Stimulated activated CD4-positive, alpha-beta T cell treated with anti-CD3 and anti-CD28 coated beads, Interleukin-12 subunit alpha, Interleukin-12 subunit beta, amount 100 ng/mL, for 48 hours (primary cell): Measurements from ENCODE around the gene KRTAP5-2.
"Not testable (repeated sequence)": the region's sequence is repeated elsewhere in the genome, so short reads cannot be mapped to it uniquely, and the experiment has no call there.

ENCODE experiments used
- DNase-seq, 3 donors: peaks; one replicate each; pipeline ENCODE4 v3.0.0-alpha.2; 2020; ENCODE audit warnings: low read depth in 2 of 3, low spot score in 1 of 3

KRTAP5-2 gene

GRCh38 chr11:1597994-1598380 is at the start of gene KRTAP5-2:
TSS of gene KRTAP5-2 (minus strand) at chr11:1598294. CDS start at chr11:1598250, 44 bp downstream.
- DNase-seq = no peak

DNA sequence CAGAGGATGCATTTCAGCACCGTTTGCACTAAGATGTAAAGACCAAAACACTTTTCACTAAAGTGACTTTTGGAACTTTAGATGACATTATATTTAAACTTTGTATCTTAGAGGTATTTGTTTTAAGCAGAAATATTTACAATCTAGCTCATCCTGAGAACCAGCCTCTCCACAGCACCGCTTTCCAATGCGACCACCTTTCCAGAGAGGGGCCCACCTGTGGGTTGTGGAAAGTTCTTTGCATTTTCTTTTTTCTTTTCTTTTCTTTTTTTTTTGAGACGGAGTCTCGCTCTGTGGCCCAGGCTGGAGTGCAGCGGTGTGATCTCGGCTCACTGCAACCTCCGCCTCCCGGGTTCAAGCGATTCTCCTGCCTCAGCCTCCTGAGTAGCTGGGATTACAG is 48.4 kb upstream of the KRTAP5-2 start:
- DNase-seq = not testable (repeated sequence)

DNA sequence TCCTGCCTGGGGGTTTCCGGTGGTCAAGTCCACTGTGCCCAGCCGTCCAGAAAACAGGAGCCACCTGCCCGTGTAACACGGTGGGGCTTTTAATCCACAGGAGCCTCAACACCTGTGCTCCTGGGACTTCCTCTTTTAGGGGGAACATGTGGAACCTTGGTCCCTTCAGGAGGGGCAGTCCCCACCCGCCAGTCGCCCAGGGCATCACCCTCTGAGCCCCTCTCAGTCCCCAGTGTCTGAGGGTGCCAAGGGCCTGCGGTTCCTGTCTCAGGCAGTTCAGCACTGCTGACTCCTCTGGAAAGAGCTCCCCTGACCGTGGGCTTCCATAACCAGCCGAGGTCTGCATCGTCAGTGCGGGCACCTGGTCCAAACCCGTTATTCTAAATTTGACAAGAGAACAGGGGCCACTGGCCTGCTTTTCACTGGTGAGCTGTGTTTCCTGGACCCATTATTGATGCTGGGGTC is 47.3 kb upstream of the KRTAP5-2 start:
- DNase-seq = no peak

GRCh38 chr11:1644601-1645356 is 46.7 kb upstream of the KRTAP5-2 start:
- DNase-seq = no peak

DNA sequence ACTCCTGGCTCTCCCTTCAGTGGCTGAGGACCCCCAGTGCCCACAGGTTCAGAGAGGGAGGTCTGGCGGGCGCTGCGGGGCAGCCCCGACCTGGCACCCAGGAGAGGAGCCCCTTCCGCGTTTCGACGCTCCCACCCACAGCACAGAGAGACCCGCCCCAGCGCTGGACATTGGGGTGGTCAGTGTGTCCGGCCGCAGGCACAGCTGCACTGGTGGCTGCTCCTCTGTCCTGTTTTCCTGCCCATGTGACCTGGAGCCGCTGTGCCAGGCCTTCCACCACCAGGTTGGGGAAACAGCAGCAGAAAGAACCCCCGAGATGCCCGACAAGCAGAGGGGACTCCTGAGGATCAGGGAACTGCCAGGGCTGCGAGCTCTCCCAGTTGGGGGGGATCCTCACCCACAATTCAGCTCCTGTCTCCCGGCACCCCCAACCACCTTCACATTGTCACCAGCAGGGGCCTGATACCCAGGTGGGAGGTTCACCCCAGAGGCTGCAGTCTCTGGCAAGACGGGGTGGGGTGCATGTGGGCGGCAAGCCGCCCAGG is 45.1 kb upstream of the KRTAP5-2 start:
- no peak for DNase-seq

- no peak for DNase-seq
These were observed 44.4 kb upstream of the KRTAP5-2 start for GRCh38 chr11:1642288-1643145.

- no peak for DNase-seq
These were observed 43.0 kb upstream of the KRTAP5-2 start for GRCh38 chr11:1641096-1641495.

DNA sequence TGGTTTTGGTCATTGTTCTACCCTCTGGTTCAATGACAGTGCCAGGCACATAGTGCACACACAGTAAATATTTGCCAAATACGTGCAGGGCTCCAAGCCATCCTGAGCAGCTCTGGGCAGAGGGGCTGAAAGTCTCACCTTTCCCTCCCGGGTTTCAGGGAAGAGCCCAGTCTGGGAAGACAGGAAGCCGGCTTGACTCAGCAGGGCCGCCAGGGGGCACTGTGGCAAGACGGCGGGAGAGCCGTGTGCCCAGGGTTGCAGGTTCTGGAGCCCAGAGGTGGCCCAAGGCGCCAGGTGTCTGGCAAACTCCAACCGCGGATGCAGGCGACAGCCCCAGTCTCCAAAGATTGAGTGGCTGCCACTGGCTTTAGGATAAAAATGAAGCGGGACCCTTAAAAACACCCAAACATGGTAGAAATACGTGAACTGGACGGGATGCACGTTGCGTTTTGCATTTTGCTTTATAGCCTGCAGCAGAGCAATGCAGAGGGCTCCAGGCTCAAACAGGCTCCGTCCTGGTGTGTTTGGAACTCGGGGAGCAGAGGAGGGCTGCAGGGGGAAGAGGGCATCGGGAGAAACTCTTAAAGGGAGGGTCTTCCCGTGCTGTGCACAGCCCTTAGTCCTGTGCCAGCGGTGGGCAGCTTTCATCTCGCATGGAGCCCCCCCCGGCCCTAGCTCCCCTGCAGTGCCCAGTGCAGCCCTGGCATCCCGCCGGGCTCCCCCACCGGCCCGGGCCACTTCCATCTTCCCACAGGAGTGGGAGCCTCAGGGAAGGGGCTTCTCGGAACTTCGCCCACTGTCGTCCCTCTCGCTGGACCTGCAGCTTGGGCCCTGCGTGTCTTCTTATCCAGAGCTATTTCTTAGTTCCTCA is 42.2 kb upstream of the KRTAP5-2 start:
- DNase-seq = no peak

DNA sequence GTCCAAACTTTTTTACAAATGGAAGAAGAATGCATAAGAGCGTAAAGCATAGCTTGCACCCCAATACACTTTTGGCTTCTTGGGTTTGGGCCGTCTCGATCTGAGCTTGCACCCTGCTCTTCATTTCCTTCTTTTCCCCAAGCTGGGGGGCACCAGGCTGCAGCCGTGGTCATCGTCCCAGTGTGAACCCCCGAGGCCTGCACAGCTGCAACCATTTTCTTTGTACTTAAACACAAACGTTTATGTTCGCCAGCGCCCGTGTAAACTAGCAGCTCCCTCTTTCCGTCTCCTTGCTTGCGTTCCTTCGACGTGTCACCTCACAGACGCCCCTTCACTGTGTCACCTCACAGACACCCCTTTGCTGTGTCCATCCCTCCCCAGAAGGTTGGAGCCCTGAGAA is 41.6 kb upstream of the KRTAP5-2 start:
- no peak for DNase-seq

DNA sequence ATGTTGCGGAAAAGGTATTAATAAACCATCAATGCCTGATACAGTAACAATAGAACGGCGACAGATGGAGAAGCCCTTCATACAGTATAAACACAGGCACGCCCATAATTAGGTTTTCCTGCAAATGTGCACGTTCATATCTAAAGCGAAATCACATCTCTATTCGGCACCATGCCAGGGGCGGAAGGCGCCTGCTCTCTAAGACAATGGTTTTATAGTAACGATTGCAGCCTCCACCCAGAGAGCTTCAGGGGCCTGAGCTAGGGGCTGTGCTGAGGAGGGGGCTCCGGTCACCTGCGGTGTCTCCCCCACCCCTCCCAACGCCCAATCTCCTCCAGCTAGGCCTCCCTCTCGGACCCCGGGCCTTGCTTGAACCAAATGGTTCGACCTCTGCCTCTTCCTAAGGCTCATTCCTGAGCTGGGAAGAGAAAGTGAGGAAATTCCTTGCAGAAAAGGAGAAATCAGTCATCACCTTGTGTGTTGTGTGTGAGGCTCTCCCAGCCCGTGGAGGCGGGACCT is 41.1 kb upstream of the KRTAP5-2 start:
- DNase-seq = no peak

- DNase-seq = no peak
These were observed 40.2 kb upstream of the KRTAP5-2 start for GRCh38 chr11:1638344-1638743.

DNA sequence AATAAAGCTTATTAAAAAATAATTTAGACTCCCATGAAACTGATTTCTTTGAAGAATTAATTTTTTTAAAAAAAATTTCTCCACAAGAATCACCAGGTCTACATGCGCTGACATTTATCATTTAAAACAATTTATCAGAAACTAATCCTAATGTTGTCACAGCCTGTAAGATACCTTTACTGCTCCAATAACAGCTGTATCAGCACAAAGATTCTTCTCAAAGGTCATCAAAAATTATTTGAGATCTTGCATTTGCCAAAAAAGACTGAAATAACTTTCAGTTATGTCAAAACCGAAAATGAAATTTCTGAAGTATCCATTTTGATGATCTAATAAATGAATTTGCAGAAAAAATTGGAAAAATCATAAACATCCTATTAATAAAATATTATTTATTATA is 39.5 kb upstream of the KRTAP5-2 start:
- DNase-seq = no peak

- no peak for DNase-seq
These were observed 38.3 kb upstream of the KRTAP5-2 start for GRCh38 chr11:1636291-1636950.

DNA sequence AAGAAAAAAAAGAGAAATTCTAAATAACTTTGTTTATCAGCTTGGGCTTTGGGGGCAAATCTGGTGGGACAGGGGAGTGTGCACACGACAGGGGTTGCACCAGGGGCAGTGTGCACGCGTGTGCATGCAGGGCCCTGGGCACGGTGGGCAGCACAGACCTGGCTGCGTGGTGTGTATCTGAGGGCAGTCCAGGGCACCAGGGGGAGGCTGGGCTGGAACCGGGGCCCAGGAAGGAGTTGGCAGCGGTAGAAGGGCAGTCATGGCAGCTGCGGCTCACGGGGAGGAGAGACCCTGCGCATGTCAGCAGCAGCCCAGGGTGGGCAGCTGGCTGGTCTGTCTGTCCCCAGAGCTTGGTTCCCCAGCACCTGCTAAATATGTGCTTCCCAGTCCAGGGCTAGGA is 35.8 kb upstream of the KRTAP5-2 start:
- DNase-seq = no peak

GRCh38 chr11:1632053-1632714 is 34.1 kb upstream of the KRTAP5-2 start:
- DNase-seq = no peak

DNA sequence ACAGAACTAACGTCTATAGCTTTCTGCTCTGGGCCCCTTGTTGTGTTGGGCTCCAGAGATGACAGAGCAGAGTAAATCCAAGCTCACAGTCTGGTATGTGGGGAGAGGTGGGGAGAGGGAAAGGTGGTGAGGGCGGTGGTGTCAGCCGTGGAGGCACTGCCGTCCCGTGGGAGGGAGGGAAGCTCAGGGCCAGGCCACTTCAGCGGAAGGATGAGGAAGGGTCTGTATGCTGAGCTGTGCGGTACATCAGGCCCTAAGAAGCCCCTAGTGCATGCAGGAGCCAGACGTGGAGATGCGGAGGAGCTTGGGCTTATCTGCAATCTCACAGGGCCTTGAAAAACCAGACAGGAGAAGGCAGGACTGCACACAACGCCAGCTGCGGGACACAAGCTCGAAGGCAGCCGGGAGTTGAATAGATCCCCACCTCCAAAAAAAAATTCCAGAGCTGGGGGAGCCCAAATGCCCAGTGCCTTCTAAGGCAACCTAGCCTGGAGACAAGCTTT is 33.0 kb upstream of the KRTAP5-2 start:
- no peak for DNase-seq

DNA sequence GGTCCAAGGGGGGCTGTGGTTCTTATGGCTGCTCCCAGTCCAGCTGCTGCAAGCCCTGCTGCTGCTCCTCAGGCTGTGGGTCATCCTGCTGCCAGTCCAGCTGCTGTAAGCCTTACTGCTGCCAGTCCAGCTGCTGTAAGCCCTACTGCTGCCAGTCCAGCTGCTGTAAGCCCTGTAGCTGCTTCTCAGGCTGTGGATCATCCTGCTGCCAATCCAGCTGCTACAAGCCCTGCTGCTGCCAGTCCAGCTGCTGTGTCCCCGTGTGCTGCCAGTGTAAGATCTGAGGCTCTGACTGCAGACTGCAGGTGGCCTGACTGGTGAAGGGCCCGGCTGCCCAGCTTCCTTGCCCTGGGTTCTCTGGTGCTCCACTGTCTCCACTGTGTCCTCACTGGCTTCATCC is 32.2 kb upstream of the KRTAP5-2 start:
- DNase-seq = no peak

DNA sequence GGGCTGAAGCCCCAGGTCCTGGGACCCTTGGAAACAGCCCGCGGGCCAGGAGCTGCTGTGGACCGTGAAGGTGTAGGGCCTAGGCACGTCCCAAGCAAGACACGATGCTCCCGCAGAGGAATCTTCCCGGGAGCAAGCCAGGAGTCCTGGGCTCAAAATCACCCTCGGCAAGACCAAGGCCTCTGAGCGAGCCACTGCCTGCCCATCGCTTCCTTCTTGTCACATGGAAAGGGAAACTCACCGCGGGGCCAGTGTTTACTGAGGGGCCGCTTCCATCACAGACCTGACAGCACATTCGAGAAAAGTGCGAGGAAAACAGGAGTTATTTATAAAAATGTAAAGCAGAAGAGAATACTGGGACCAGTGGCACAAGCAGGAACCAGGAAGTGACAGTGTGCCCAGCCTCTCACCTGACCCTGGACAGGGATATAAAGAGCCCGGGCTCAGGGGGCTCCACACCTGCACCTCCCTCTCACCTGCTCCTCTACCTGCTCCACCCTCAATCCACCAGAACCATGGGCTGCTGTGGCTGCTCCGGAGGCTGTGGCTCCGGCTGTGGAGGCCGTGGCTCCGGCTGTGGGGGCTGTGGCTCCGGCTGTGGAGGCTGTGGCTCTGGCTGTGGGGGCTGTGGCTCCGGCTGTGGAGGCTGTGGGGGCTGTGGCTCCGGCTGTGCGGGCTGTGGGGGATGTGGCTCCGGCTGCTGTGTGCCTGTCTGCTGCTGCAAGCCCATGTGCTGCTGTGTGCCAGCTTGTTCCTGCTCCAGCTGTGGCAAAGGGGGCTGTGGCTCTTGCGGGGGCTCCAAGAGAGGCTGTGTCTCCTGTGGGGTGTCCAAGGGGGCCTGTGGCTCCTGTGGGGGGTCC is 31.5 kb upstream of the KRTAP5-2 start, which contains the start of gene KRTAP5-5:
Gene KRTAP5-5 (plus strand): TSS at position 450 of the 860 bp plus-strand sequence. CDS start 66 bp downstream, at position 516.
- no peak for DNase-seq
